Measurements from ENCODE around the gene PRTN3.
A peak's percentile ranks its signal among the peaks of the same experiment; 100 is the strongest.

The PRTN3 gene, protein sequence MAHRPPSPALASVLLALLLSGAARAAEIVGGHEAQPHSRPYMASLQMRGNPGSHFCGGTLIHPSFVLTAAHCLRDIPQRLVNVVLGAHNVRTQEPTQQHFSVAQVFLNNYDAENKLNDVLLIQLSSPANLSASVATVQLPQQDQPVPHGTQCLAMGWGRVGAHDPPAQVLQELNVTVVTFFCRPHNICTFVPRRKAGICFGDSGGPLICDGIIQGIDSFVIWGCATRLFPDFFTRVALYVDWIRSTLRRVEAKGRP

DNA sequence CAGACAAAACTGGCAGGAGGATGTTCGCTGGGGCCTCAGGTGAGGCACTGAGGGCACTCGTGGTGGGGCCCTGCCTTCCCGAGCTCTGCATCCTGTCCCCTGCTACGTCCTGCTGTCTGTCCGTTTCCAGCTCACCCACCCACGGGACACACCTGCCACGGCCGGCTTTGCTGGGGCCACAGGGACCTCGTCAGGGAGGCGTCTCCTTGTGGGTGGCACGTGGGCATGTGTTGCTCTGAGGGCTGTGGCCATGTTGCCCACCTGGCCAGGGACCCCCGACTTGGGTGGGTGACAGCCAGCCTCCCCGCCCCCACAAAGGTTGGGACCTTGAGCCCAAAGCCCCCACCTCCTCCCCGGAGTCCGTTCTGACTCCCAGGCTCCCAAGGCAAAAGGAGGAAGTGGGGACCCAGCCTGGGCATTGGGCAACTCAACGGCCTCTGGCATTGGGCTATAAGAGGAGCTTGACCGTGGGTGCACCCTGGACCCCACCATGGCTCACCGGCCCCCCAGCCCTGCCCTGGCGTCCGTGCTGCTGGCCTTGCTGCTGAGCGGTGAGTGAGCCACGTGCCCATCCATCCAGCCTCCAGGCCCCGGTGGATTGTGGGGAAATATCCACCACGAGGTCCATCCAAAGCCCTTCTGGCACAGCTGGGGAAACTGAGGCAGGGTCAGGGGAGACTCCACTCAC lies at the start of gene PRTN3:
Gene PRTN3, plus strand, starts transcription at position 481 of the 688 bp plus-strand sequence. Its CDS starts 10 bp downstream, at position 491.
- no peak for DNase-seq (ENCODE audit: low spot score)

DNA sequence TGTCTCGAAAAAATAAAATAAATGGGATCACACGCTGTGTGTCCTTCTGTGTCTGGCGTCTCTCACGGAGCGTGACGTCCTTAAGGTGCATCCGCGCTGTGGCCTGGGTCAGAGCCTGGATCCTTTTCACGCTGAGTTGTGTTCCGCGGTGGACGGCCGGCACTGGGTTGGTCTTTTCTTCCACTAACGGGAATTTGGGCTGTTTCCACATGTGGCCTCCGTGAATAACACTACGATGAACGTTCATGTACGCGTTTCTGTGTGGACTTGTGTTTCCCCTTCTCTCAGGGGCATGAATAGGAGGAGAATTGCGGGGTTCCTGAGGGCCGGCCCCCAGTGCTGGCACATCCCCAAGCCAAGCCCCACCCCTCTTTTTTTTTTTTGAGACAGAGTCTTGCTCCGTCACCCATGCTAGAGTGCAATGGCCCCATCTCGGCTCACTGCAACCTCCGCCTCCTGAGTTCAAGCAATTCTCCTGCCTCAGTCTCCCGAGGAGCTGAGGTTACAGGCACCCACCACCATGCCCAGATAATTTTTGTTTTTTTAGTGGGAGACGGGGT lies 49.7 kb upstream of the PRTN3 start:
- no peak for DNase-seq (ENCODE audit: low spot score)

DNA sequence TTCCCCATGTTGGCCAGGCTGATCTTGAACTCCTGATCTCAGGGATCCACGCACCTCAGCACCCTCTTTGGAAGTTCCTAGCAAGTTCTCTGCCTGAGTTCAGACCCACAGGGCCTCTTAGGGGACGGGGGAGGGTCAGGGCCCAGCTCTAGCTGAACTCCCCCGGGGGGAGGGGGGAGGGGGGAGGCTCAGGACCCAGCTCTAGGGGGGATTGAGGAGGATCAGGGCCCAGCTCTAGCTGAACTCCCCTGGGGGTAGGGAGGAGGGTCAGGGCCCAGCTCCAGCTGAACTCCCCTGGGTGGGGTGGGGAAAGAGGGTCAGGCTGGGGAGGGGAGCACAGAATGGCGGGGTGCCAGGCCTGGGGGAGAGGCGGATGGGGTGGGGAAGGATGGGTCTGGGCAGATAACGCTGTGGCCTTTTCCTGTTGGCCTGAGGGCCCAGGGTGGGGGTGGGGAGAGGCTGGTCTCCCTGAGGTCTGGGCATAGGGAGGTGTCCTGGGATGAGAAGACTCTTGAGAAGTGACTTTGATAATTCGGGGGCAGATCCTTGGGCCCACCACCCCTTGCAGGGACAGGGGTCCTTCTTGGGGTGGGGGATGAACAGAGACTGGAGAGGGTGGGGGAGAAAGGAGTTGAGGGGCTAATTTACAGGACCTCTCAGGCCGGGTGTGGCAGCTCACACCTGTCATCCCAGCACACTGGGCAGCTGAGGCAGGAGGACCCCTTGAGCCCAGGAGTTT lies 49.1 kb upstream of the PRTN3 start:
- DNase-seq (ENCODE audit: low spot score), result no peak

DNA sequence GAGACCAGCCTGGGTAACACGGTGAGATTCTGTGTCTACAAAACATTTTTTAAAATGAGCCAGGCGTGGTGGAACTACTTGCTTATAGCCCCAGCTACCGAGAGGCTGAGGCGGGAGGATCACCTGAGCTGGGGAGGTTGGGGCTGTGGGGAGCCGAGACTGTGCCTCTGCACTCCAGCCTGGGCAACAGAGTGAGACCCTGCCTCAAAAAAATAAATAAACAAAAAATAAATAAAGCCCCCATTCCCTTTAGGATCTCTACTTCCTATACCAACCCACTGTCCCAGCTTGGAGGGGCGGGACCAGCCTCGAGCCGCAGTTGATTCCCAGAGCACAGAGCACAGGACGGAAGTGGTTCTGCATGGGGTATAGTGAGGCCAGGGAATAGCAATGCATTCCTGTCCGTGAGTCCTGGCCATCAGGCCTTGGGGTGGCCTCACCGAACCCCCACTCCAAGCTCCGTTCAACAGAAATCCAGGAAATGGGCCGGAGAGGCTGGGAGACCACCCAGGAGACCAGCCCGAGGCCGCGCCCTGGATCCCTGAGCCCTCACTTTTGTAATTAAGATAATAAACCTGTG lies 48.4 kb upstream of the PRTN3 start:
- DNase-seq (ENCODE audit: low spot score), result no peak

DNA sequence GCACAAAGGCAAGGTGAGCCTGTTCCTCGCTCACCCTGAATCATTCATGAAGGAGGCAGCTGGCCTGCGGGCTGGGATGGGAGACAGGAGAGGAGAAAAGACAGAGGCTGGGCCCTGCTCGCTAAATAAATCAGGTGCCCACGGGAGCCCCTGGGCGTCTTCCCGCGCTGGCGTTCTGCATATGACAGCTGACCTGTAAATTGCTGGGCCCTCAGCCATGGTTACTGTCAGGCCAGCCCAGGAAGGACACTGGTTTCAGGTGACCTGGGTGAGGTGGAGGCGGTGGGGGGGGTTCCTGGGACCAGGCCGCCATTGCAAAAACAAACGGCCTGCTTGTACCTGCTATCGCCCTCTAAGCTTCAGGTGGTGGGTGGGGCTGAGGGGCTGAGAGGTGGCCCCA lies 47.0 kb upstream of the PRTN3 start:
- no peak for DNase-seq (ENCODE audit: low spot score)

DNA sequence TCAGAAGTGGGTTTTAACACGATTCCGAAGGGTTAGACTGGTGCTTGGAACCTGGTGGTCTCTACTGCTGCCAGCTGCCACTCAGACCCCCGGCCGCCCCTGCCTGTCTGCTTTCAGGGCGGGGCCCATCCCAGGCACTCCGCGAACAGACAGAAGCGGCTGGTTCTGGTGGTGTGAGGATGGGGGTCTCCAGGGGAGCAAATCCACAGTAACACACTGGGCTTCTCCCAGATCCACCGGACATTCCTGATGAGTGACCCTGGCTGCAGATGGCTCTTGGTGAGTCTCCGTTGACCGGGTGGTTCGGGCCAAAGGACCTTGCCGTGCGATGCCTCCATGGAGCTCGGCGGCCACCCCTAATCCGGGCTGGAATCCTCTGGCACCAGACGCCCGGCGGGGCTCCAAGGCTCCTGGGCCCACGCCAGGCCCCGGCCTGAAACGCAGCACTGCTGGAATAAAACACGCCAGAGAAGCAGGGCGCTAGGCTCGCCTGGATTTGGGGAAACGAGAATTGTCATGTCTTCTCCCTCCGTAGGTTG lies 45.7 kb upstream of the PRTN3 start:
- no peak for DNase-seq (ENCODE audit: low spot score)

DNA sequence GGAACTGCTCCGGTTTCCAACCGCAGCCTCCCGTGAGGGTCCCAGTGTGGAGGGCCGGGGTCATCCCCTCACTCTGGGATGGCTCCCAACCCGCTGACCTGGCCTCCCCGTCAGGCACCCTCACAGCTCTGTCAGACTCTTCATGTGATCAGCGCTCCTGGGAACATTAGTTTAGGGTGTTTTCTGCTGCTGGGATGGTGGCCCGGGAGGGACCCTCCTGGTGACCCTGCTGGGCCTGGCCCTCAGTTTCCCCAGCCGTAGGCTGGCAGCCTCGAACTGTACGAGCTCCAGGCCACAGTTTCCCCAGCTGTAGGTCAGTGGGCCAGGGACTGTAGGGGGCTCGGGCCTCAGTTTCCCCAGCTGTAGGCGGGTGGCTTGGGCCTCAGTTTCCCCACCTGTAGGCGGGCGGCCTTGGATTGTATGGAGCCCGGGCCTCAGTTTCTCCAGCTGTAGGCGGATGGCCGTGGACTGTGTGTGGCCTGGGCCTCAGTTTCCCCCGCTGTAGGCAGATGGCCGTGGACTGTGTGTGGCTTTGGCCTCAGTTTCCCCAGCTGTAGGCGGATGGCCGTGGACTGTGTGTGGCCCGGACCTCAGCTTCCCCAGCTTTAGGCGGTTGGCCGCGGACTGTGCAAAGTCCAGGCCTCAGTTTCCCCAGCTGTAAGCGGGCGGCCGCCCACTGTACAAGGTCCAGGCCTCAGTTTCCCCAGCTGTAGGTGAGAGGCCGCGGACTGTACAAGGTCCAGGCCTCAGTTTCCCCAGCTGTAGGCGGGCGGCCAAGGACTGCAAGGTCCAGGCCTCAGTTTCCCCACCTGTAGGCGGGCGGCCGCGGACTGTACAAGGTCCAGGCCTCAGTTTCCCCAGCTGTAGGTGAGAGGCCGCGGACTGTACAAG lies 44.9 kb upstream of the PRTN3 start:
- DNase-seq (ENCODE audit: low spot score), result no peak

DNA sequence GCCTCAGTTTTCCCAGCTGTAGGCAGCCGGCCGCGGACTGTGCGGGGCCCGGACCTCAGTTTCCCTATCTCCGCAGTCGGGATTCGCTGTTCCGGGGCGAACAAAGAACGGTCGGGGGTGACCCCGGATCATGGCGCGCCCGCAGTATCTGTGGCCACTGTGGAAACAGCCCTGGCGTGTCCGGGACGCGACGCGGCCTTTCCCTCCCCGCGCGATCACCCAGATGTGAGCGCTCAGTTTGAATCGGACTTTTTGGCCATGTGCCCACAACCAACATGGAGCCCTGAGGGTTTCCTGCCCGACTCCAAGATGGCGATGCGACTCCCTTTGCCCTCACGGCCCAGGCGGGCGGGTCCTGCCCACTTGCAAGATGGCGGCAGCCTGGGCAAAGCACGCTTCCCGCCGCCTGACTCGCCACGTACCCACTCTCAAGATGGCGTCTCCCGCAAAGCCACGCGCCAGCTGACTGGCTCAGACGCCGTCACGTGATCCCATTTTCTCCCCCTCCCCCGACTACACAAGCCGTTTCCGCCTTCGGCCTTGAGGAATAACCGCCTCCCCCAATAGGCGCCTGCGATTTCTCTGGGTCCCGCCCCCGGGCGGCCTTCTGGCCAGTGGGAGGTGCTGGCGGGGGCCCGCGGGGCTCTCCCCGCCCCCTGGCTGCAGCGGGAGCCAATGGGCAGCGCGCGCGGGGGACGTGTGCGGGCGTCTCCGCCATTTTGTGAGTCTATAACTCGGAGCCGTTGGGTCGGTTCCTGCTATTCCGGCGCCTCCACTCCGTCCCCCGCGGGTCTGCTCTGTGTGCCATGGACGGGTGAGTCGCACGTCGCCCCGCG lies 43.9 kb upstream of the PRTN3 start, which contains the start of gene PTBP1:
Gene PTBP1, plus strand, starts transcription at position 761 of the 836 bp plus-strand sequence. Its CDS starts 46 bp downstream, at position 807.
- peak; percentile 99 for DNase-seq (ENCODE audit: low spot score)

DNA sequence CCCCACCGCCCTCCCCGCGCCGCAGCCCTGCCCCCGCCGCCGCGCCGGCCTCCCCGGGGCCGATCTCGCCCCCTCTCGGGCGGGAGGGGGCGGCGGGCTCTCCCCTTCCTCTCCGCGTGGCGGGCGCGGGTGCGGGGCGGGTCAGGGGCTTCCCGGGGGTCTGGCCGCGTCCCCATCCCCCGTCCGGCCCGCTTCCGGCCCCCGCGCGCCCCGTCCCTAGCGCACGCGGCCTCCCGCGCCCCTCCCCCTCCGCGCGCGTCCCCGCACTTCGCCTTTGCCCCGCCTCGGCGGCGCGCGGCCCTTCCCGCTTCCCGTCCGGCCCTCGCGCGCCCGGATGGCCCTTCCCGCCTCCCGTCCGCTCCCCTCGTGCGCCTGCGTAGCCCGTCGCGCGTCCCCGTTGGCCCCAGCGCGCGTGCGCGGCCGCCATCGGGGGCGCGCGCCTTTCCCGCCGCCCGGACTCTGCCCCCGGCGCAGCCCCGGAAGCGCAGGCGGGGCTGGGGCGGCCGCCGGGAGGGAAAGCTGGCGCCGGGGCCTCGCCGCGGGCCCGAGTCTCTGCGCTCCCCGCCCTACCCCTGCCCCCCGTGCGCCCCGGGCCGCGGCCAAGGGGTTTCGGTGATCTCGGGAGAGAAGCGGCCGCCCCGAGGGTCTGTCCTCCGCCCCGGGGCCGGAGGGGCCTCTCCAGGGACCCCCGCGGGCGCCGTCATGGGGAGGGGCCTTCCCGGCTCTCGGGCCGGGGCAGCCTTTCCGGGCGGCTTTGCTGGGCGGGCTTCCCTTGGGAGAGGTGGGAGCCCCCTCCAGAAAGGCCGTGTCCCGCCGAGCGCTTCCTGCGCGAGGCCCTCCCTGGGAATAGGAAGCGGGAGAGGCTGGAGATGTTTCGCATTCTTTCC lies 43.0 kb upstream of the PRTN3 start:
- peak; percentile 98 for DNase-seq (ENCODE audit: low spot score)

DNA sequence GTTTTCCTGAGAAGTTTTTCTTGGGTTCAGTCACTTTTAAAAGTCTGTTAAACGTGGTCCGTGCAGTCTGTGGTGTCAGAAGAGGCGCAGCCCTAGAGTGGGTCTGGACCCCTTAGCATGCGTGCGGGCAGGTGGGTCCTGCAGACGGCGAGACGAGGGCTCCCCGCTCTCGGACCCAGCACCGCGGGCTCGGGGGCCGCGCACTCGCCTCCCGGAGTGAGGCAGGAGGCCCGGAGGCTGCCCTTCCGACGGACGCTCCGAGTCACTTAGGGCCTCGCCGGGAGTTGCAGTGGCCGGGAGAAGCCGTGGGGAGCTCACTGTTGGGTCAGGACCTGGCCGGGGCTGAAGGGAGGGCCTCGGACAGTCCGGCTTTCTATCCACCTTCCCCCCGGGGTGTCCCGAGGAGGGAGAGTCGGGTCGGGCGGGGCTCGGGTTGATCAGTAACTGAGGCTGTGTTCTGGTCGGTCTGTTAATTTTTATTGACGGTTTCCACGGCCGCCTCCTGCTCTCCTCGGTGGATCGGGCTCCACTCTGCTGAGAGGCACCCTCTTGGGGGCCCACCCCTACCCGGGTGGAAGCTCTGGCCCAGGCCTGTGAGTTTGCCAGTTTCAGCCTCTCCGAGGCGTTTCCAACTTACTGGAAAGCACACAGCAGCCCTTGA lies 42.3 kb upstream of the PRTN3 start:
- no peak for DNase-seq (ENCODE audit: low spot score)

DNA sequence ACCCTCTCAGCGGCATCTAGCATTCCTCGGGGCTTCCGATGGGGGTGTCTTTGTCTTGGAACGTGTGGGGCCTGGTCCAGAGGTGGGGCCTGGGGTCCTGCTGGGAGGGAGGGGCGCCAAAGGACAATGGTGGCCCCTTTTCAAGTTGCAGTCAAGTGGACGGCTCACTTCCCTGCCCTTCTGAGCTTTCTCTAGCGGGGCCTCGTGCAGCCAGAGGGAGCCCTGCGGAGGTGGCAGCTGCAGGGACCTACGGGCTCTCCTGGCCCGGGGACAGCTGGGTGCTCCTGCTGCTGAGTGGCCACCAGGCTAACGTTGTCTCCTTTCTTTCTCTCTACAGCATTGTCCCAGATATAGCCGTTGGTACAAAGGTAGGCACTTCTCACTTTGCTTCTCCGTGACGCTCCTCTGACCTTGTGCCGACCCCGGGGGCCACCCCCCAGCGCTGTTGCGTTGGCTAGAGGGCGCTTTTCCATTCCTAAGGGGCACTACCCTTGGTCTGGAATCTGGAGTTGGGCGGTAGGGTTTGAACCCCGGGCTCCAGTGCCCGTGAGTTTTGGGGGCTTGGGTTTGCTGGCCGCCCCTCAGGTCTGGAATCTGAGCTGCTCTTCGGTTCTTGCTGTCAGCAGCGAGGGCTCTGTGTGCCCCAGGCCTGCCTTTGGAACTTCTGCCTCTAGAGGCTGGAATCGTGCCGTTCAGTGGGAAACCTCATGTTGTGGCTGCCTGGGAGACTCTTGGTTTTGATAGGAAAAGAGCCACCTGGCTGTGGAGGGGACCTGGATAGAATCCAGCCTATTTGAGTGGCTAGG lies 41.5 kb upstream of the PRTN3 start:
- DNase-seq (ENCODE audit: low spot score), result no peak

DNA sequence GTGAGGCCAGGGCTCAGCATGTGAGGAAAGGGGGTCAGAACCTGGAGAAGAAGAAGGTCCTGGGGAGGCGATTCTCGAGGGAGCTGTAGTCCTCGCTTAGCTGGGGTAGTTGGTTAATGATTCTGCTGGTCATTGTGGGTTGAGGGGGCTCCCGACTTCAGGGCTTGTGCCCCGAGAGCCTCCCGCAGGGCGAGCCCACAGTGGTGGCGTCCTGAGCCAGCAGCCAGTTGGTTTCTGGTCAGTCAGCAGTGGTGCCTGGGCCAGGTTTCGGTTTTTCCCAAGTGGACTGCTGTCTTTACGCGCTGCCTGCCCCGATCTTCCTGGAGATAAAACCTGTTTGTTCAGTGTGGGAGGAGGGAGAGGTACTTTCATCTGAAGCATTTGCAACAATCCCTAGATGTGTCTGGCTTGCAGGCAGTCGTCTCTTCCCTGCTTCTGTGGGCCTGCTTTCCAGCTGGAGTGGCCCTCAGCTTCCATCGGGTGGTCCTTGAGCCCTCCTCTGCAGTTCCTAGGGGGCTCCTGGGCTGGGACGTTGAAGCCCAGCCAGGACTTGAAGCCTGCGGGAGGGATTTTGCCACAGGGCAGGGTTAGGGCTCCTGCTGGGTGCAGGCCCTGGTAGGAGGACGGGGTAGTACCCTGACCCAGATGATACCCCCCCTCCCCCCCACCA lies 40.3 kb upstream of the PRTN3 start:
- no peak for DNase-seq (ENCODE audit: low spot score)

DNA sequence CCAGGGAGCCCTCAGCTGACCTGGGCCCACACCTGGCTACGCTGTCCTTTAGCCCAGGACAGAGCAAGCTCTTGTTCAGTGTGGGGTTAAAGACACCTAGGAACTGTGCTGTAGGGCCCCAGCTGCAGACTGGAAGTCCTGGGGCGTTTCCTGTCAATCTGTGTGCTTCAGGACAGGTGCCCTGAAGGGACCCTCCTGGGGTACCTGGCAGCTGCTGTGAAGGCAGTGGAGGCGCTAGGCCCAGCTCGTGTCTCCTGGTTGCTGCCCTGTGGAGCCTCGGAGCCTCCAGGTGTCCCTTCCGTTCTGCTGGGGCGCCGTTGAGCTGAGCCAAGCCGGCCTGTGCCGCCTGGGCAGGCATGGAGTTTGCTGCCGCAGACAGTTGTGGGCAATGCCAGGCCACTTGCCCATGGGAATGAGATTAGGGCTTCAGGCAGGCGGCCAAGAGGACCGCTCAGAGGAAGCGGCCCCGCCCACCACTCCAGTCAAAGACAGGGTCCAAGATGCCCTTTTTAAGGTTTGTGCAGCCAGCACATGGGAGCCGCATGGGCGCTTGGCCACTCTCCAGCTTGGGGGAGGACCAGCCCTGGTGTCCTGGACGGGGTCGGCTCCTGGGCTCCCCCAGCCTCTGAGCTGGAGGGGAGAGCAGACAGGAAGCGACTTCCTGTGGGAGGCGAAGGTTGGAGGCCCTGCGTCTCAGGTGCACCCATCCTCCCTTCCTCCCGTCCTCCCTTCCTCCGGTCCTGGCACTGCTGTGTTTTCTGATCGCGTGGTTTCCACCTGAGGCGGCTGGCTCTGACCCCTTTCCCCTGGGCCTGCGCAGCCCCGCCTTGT lies 39.6 kb upstream of the PRTN3 start:
- no peak for DNase-seq (ENCODE audit: low spot score)

DNA sequence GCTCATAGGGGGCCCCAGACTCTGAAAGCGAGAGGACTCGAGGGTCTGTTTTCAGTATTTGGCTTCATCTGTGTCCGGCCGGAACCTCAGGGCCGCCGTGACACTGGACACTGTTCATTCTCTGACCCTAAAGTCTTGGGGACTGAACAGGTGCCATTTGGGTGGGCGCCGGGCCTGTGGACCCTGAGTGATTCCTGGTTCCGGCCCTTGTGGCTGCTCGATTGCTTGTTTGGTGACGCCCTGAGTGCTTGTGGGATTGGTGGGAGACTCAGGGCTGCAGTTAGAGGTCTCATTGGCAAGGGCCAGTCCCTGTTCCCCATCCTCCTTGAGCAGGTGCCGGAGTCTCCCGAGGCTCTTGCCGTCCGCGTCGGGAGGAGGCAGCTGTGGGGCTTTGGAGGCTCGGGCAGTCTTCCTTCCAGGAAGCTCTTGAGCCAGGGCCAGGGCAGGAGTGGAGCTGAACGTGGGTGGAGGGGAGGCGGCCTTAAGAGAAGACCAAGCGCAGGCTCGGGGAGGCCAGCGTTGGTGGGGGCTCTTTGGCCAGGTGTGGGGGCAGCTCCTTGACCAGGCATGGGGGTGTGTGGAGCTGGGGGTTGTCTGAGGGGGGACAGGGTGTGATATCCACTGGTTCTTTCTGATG lies 38.8 kb upstream of the PRTN3 start:
- DNase-seq (ENCODE audit: low spot score), result no peak

DNA sequence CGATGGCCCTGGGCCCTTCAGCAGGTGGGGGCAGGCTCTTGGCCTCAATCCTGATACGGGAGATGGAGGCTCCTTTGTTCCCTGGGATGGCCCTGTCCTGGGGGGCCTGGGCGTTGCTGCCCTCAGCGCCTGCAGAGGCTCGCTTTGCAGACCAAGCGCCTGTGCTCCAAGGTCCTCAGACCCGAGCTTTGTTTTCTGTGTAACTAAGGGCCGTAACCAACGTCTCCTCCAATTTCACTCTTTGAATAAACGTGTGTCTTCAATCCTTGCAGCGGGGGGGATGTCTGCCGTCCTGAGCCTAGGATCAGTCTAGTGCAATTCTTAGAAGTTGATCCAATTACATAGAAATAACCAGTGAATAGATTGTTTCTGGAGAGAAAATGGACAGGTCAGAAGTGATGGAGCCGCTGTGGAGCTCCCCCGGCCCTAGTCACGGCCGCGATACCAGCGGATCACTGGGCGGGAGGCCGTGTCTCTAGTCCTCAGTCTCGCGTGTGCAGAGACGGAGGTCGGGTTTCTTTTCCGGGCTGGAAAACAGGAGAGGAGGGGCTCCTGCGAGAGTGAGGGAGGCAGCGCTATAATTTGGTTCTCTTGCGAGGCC lies 38.2 kb upstream of the PRTN3 start:
- DNase-seq (ENCODE audit: low spot score), result no peak
